Brain microvascular endothelial cell (primary cell): ENCODE measurements around the gene ACVR2B.

Source experiments
- DNase-seq: peaks from one replicate; pipeline ENCODE4 v3.0.0-alpha.2; 2020
- H3K27ac ChIP-seq: fragments of 250-450 bp; sonication (Bioruptor Pico); 2 replicates; pipeline ENCODE4 v1.5.1; 2020; ENCODE audit warnings: mild to moderate bottlenecking, moderate library complexity
- H3K27me3 ChIP-seq: fragments of 250-450 bp; sonication (Bioruptor Pico); replicated peaks from 2 replicates; pipeline ENCODE4 v1.5.1; 2020; ENCODE audit warnings: mild to moderate bottlenecking
- H3K36me3 ChIP-seq: fragments of 250-450 bp; sonication (Bioruptor Pico); replicated peaks from 2 replicates; pipeline ENCODE4 v1.5.1; 2020; ENCODE audit warnings: mild to moderate bottlenecking
- H3K4me3 ChIP-seq: 2 replicates; pipeline ENCODE4 v1.5.1; 2011; ENCODE audit warnings: low read depth, mild to moderate bottlenecking, control low read depth, low read length, moderate library complexity
- in situ Hi-C: cut with HindIII; loops from 2 replicates; pipeline ENCODE4 v1.10.0; 2017; ENCODE audit warnings: low sequenced_read_pairs, low pct_ligation_motif_present
- TF ChIP-seq, protein P1 (sequence below): IDR thresholded peaks from 2 replicates; pipeline ENCODE4 v1.5.1; 2011; ENCODE audit warnings: low read depth, mild to moderate bottlenecking, moderate library complexity, low read length, control low read depth, inconsistent platforms; ENCODE audit errors: missing control alignments

Gene ACVR2B

DNA sequence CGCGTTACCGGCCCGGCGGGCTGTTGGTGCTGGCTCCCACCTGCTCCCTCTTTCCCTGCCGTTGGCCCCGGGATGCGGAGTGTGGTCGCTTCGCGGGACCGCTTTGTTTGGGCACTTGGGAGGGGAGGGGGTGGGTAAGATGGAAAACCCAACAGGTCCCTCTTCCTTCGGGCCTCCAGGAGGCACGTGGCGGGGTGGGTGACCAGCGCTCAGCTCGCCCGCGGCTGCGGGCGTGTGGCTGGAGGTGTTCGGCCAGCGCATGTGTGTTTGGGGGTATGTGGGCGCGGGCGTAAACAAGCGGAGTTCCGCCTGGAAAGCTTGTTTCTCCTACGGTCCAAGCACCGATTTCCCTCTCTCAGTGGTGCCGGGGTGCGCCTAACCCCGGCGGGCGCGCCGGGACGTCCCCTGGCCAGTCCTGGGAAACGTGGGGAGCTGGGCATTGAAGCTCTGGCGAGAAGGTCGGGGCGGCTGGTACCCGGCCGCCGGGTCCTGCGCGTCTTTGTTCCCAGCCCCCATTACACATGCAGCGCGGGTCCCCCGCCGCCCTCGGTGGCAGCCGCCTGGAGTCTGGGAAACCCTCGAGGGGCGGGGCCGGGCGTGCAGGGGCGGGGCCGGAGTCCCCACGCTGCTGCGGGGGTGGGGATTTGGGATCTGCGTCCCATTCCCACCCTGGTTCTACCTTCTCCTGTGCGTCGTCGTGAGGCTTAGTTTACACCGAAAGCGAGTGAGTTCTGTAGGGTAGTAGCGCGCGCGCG lies 1.4 kb downstream of the ACVR2B start:
- in situ Hi-C loops: no loop called here
- TF ChIP-seq, protein P1, sequence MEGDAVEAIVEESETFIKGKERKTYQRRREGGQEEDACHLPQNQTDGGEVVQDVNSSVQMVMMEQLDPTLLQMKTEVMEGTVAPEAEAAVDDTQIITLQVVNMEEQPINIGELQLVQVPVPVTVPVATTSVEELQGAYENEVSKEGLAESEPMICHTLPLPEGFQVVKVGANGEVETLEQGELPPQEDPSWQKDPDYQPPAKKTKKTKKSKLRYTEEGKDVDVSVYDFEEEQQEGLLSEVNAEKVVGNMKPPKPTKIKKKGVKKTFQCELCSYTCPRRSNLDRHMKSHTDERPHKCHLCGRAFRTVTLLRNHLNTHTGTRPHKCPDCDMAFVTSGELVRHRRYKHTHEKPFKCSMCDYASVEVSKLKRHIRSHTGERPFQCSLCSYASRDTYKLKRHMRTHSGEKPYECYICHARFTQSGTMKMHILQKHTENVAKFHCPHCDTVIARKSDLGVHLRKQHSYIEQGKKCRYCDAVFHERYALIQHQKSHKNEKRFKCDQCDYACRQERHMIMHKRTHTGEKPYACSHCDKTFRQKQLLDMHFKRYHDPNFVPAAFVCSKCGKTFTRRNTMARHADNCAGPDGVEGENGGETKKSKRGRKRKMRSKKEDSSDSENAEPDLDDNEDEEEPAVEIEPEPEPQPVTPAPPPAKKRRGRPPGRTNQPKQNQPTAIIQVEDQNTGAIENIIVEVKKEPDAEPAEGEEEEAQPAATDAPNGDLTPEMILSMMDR: no peak
- no peak overlapping the region for H3K27ac ChIP-seq
- no peak for DNase-seq
- H3K27me3 ChIP-seq: no peaks in the 10 kb centered on the region
- peak overlapping the region; percentile 67 for H3K4me3 ChIP-seq
- H3K36me3 ChIP-seq: no peaks in the 10 kb centered on the region

DNA sequence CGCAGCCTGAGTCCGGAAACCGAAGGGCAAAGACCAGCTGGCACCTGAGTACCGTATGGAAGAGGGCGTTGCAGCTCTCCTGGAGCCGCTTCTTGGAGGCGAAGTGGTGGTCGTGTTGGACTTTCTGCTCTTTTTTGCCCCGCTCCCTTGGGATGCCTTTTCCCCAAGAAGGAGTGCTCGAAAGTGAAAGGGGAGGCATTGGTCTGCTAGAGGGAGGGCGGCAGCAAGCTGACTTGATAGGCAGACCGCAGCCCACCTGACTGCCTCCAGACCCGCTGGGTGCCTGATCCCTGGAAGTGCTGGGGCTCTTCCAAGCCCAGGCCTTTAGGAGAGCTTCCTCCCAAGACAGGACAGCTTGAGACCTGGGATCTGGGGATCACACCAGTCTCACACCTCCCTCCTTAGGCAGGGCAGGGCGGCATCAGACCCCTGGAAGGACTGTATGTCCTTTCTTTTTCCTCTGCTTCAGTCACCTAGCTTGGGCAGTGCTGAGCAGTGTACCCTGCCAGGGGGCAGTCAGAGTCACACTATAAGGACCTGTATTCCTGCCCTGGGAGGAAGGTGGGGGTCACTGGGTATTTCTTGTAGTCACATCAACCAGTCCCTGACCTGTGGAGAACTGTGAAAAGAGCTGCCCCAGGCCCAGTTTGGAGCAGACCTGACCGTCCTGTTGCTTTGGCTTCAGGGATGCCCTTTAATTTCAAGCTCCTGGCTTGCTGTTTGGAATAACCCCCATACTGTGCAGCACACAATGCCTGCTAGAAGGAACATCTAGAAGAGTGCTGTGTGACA lies 2.1 kb downstream of the ACVR2B start:
- Histone ChIP-seq H3K27me3 (no peaks in the 10 kb centered on the region), H3K4me3 (peak overlapping the region; percentile 67), H3K27ac (no peak overlapping the region), H3K36me3 (no peaks in the 10 kb centered on the region)
- DNase-seq: no peak
- TF ChIP-seq, protein P1: no peak
- in situ Hi-C loops: no loop called here

DNA sequence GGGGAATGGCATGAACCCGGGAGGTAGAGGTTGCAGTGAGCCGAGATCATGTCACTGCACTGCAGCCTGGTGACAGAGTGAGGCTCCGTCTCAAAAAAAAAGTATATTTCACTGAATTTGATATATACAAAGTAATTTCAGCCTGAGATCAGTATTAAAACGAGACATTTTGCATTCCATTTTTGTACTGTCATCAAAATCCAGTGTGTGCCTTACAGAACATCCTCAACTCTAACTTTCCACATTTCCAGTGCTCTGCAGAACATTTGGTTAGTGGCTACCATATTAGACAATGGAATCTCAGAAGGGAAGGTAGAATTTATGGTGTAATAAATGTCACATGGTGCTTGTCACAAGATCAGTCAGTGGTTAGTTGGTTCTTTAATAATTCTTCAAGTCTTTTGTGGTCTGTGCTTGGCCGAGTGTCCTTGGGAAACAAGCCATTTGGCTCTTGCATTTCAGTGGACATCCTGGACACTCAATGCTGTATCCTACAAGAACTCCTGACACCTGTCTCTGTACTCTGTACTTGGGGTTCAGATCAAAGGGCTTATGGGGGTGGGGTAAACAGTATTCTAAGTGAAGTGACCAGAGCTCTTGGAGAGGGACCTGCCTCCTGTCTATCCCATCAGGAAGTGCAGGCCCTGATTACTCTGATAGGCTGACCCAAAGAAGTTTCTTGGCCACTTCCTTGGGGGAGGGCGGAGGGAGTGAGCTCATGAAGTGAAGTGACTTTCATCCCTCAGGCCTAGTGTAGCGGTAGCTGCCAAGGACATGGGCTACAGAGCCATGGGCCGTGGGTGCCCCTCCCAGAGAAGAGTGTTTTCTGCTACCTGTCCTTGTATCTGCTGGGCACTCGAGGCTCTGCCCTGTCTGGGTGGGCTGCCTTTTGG lies 3.7 kb downstream of the ACVR2B start:
- Histone ChIP-seq H3K27ac (no peak overlapping the region), H3K27me3 (no peaks in the 10 kb centered on the region), H3K4me3 (no peak overlapping the region), H3K36me3 (no peaks in the 10 kb centered on the region)
- in situ Hi-C loops: no loop called here
- TF ChIP-seq, protein P1: no peak
- no peak for DNase-seq

DNA sequence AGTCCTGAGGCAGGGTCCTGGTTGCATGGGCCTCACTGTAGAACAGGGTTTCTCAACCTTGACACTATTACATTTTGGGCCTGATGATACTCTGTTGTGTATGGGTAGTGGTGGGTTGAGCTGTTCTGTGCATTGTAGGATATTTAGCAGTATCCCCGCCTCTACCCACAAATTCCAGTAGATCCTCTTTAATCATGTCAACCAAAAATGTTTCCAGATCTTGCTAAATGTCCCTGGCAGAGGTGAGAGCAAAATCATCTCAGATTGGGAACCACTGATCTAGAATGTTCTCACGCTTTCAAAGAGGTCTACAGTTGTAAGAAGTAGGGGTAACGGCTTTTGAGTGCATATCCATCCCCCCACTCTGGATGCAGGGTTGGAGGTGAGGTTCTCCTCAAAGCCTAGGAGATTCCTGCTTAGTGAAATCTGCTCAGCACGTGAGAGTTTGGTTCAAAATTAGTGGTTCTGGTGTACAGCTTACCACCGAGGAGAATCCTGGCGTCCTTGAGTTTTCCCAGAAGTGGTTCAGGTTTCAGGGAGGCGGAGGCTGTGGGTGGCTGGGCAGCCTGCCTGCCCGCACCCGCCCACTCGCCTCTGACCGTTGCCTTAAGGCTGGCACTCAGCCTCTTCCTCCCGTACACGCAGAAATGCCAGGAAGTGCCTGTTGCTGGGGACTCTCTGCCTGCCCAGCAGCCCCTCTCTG lies 5.3 kb downstream of the ACVR2B start:
- in situ Hi-C loops: no loop called here
- H3K27me3 ChIP-seq: no peaks in the 10 kb centered on the region
- H3K36me3 ChIP-seq: no peaks in the 10 kb centered on the region
- H3K4me3 ChIP-seq: no peak overlapping the region
- TF ChIP-seq, protein P1: no peak
- no peak overlapping the region for H3K27ac ChIP-seq
- DNase-seq: no peak

DNA sequence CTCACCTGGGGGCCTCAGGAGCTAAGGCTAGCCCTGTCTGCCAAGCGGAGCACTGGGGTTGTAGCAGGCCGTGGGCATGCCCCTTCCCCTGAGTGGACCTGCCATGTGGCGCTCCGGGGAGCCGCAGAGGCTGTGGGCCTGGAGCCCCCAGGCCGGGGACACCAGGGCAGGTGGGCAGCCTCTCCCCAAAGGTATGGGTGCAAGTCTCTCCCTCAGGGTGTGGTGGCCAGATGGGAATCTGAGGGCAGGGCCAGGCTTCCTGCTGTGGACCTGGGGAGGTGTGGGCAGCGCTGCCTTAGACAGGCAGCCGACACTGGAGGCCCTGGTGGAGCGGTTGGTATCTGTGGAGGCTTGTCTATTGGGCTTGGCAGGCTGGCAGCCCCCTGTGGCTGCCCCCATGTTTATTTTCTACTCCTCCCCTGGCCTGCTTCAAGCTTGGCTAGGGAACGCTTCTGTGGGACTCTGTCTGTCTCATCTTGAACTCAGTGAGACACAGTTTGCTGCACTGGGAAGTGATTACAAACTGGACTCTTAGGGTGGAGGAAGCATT lies 5.9 kb downstream of the ACVR2B start:
- in situ Hi-C loops: no loop called here

More for the DNA sequence above, 5.9 kb downstream of the ACVR2B start:
- no peak for DNase-seq
- H3K36me3 ChIP-seq: no peaks in the 10 kb centered on the region
- TF ChIP-seq, protein P1: no peak
- no peak overlapping the region for H3K4me3 ChIP-seq
- H3K27ac ChIP-seq: no peak overlapping the region
- no peaks in the 10 kb centered on the region for H3K27me3 ChIP-seq
